ENCODE results near the gene EPHA8.

The EPHA8 gene

GRCh38 chr1:22563671-22564602 lies 648 bp downstream of the EPHA8 start:
- H3K4me3 ChIP-seq (ENCODE audit: low read depth, low read length), result no peak overlapping the region
- no peak for TF ChIP-seq CTCF (IDR thresholded peaks at IDR 0.05; ENCODE audit: low read depth, low read length, missing control alignments)
- DNase-seq (ENCODE audit: low read depth), result no peak

GRCh38 chr1:22566161-22566560 lies 2.9 kb downstream of the EPHA8 start:
- no peak for TF ChIP-seq CTCF (IDR thresholded peaks at IDR 0.05; ENCODE audit: low read depth, low read length, missing control alignments)
- no peak overlapping the region for H3K4me3 ChIP-seq (ENCODE audit: low read depth, low read length)

GRCh38 chr1:22567197-22567596 lies 3.9 kb downstream of the EPHA8 start:
- H3K4me3 ChIP-seq (ENCODE audit: low read depth, low read length), result no peak overlapping the region
- TF ChIP-seq CTCF (IDR thresholded peaks at IDR 0.05; ENCODE audit: low read depth, low read length, missing control alignments), result no peak
- DNase-seq (ENCODE audit: low read depth), result no peak

More at GRCh38 chr1:22566161-22566560, 2.9 kb downstream of the EPHA8 start:
- DNase-seq (ENCODE audit: low read depth), result no peak

GRCh38 chr1:22567994-22568393 lies 4.7 kb downstream of the EPHA8 start:
- DNase-seq (ENCODE audit: low read depth), result no peak
- H3K4me3 ChIP-seq (ENCODE audit: low read depth, low read length), result no peak overlapping the region
- no peak for TF ChIP-seq CTCF (IDR thresholded peaks at IDR 0.05; ENCODE audit: low read depth, low read length, missing control alignments)

- DNase-seq (ENCODE audit: low read depth), result no peak
- no peak for TF ChIP-seq CTCF (IDR thresholded peaks at IDR 0.05; ENCODE audit: low read depth, low read length, missing control alignments)
- H3K4me3 ChIP-seq (ENCODE audit: low read depth, low read length), result no peak overlapping the region
Measured at GRCh38 chr1:22569269-22569668, 6.0 kb downstream of the EPHA8 start.

GRCh38 chr1:22570140-22570909 lies 7.0 kb downstream of the EPHA8 start:
- no peak for DNase-seq (ENCODE audit: low read depth)
- no peak overlapping the region for H3K4me3 ChIP-seq (ENCODE audit: low read depth, low read length)
- no peak for TF ChIP-seq CTCF (IDR thresholded peaks at IDR 0.05; ENCODE audit: low read depth, low read length, missing control alignments)
